NCI-H2107 (cell line): Measurements from ENCODE around the gene FANCE.

Experiments
- DNase-seq: peaks from one replicate; lab custom pipeline; 2025; lab: John Stamatoyannopoulos, UW

The FANCE gene

DNA sequence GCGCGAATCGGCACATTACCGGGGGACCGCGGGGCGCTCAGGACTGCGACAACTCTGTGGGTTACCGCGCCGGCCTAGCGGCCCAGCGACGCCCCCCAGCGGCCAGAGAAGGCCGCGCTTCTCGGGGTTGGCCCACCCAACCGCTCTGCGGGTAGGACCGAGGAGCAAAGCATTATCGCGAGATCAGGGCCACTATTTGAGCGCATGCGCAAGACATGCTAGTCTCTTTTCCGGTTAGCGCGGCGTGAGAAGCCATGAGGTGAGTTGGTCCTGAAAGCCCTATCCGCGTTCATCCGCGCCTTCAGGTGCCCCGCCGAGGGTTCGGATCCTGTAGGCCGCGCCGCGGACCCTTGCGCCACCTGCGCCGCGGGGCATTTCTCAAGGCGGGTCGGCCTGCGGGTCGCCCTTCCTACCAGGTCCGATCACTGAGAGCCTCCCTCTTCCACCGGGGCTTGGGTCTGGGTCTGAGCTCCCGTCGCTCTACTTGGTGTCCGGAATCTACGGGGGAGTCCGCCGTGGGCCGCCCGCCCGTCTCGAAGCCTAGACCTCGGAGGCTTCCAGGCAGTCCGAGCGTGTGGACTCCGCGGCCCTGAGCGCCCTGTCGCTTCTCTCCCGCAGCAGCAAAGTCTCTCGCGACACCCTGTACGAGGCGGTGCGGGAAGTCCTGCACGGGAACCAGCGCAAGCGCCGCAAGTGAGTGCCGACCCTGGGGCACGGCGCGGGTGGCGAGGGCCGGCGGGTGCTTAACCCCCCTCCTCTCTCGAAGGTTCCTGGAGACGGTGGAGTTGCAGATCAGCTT, 16.2 kb downstream of the FANCE start, which contains the start of gene RPL10A:
Gene RPL10A (plus strand): TSS at position 221 of the 799 bp plus-strand sequence. CDS start 34 bp downstream, at position 255.
- DNase-seq, result peak; percentile 76

DNA sequence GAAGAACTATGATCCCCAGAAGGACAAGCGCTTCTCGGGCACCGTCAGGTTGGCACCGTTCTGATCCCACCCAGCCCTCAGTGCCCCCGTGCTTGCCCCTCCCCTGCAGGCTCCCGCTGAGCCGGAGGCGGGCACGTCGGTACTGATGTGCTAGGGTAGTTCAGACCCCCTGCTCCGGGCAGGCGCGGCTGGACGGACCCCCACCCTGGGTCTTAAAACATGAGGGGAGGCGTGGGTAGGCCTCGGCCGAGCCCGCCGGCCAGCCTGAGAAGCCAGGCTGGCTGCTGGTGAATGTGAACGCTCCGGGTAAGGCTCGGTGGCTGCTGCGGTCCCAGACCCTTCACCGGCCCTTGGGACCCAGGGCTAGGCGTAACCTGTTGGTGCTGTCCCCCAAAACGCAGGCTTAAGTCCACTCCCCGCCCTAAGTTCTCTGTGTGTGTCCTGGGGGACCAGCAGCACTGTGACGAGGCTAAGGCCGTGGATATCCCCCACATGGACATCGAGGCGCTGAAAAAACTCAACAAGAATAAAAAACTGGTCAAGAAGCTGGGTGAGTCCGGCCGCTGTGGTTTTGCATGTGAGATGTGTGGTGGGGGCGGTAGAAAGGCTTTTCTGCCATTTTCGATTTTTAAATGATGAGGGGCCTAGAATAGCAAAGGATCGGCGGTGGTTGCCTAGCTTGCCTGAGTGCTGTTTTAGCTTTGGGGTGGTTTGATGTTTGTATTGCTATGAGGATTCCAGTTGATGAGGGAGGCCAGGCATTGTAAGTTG, 17.0 kb downstream of the FANCE start:
- DNase-seq, result no peak

DNA sequence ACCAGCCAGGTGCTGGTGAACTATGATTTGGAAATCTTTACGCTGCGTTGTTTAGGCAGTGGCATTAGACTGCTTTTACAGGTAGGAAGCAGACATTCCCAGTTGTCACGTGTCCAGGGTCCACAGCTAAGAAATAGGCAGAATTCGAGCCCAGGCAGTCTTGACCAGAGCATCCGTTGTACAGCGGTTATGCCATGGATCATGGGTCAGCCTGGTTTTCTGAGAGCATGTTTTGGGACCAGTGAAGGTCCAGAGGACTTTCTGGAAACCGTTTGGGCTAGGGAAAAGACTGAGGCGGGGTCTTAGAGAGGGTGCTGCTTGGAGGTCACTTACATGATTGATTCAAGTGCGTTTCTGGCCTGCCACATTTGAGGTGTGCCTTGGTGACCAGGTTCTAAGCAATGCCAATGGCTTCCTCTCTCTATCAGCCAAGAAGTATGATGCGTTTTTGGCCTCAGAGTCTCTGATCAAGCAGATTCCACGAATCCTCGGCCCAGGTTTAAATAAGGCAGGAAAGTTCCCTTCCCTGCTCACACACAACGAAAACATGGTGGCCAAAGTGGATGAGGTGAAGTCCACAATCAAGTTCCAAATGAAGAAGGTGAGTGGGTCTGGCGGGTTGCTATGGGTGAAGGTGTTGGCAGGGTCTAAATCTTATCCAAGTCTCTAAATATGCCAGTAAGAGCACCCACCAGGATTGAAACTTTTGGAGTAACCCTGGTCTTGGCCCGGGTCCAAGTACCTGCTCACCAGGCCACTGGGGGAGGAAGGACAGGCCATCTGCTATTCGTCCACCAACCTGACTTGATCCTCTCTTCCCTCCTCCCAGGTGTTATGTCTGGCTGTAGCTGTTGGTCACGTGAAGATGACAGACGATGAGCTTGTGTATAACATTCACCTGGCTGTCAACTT, 17.9 kb downstream of the FANCE start:
- DNase-seq, result no peak

DNA sequence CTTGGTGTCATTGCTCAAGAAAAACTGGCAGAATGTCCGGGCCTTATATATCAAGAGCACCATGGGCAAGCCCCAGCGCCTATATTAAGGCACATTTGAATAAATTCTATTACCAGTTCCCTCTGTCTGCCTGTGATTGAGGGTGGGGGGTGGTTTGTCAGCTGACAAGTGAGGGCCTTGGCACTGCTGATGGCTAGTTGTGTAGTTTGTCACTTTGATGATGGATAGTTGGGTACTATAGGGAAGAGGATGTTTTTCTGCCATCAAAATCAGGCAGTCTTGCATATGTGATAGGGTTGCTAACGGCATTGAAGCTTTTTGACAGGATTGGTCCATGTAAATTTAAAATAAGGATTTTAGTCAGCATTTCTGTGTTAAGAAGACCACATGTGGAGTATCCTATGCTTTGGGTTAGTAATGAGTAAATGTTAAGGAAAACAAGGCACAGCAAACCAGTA, 18.6 kb downstream of the FANCE start:
- no peak for DNase-seq

DNA sequence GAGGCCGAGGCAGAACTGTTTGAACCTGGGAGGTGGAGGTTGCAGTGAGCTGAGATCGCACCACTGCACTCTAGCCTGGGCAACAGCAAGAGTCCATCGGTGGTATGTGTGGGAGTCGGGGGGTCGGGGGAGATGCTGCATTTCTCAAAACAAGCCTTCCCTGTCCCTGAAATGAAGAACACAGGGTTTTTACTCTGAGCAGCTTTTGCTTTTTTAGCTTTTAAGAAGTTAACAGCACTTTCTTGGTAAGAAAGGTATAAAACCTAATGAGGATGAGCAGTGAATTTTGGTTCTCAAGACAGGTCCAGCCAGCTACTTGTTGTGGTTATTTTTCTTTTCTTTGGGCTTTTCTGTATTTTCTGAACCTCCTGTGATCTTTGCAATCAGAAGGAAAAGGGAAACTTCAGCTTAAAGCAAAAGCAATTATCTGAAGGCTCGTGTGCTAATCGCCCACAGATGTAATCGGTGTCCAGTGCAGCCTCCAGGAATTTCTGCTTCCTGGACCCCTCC, 19.8 kb downstream of the FANCE start:
- DNase-seq, result no peak

DNA sequence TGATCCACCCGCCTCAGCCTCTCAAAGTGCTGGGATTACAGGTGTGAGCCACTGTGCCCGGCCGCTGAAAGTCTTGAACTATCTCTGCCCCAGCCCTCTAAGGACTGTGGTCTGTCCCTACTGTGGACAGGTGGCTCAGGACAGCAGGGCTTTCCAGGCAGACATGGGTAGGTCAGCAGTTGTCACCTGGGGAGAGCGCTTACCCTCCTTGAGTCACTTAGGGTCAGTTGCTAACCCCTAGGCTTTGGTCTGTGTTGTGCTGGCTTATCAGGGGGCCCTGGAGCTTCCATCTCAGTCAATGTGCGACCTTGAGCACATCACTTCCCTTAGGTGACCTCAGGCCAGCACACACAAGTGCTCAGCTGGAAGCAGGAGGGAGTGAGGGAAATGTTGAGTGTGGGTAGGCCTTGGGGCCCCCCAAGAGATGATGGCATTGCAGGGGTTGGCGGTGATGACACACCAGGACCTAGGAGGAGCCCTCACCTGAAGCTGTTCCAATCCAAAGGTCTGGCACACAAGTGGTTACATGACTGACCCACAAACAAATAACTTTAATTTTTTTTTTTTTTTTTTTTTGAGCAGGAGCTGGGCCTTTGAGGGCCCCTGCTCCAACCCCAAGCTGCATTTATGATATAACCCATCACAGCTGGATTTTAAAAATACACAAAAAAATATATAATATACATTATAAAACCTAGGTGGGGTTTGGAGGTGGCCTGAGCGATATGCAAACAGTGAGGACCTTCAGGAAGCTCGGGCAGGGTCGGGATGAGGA, 21.1 kb downstream of the FANCE start:
- DNase-seq, result no peak

DNA sequence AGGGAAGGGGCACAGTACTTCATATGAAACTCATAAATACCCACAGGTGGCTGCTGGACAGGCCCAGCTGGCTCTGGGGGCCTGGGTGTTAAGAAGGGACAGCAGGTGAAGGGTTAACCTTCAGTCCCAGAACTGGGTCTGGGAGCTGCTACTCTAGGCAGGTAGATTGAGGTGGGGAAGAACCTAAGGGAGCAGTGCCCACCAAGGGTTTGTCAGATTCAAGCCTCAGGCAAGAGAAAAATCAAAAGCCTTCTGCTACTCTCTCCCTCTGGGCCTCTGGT, 21.7 kb downstream of the FANCE start:
- DNase-seq, result no peak

DNA sequence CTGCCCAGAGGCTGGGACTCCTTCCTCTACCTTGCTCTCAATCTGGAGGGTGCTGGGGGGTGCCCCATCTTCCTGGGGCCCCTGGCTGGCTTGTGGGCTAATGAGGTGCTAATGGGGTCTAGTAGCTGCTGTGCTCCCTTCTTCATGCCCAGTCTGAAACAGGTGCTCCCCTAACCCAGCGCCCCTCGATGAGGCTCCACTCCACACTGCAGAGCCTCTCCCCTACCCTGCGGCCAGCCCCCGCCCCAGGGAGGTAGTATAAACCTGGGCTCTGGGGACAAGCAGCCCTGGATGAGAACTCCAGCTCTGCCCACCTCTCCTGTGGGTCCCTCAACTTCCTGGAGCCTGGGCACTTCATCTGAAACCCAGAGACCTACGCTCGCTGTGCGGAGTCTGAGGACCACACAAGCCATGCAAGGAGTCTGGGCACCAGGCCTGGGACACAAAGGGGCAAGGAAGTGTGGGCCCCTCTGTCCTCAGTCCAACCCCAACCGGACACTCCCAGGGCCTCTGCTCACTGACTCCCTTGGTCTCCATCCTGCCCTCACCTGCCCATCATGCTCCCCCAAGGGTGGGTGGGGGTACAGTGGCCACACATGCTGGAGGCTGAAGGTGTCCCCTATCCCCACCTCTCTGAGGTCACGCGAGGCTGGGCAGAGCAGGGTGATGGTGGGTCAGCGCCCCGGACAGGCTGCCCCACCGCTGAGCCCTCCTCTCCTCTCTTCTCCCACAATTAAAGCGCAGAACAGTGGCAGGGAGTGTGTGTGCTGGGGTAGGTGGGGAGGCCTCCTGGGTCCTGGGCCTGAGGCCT, 22.2 kb downstream of the FANCE start:
- no peak for DNase-seq

DNA sequence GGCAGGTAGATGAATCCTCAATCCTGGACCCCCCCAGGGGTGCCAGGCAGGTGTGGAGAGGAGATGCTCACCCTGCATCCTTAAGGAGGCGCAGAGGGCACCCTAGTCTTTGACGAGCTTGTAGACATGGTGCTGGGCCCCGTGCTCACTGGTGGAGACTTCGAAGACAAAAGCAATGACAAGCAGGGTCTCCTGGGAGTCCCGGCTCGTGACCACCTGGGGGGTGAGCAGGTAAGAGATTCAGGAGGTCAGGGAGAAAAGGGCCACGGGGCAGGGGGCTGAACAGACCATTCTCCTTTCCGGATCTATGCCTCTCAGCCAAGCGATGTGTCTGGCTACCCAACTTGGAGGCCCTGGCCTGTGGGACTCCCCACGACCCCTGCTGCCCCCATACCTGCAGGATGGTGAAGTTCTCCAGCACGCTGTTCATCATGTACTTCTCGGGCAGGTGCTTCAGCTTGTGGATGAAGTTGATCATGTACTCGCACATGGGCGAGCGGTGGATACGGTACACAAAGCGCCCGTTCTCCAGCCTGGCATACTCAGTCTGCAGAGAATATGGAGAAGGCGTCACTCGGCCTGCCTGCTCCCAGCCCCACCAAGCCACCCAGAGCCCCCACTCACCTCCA, 22.9 kb downstream of the FANCE start:
- DNase-seq, result no peak

DNA sequence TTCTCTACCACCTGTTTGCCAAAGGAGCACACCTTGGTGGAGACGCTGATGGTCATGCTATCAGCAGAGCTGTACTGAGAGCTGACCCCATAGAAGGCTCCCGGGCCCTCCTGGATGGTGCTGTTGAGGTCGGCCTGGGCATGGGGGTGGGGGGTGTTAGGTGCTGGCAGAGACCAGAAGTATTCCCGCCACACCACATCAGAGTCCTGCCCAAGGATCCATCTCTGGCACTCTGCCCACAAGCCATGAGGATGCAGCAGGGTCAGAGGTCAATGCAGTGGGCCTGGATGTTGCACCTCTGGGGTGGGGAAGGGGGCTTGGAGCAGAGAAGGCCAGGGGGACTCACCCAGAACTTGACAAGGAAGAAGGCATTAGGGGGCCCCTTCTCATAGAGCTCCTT, 23.4 kb downstream of the FANCE start:
- DNase-seq, result no peak

DNA sequence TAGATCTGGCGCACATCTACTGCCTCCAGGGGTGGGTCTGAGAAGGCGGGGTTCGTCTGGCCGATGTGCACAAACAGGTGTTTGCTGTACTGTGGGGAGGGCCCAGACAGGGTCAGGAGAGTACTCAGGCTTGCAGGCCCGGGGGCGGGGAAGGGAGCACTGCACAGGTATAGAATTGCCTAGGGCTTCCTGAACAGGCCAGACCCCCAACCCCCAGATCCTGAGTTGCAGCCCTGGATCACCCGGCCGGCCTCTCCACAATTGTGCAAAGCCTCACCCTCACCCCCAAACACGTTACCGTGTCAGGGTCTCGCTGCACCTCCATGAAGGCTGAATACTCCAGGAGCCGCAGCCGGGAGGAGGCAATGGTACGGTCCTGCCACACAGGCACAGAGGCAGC, 23.9 kb downstream of the FANCE start:
- DNase-seq, result no peak

DNA sequence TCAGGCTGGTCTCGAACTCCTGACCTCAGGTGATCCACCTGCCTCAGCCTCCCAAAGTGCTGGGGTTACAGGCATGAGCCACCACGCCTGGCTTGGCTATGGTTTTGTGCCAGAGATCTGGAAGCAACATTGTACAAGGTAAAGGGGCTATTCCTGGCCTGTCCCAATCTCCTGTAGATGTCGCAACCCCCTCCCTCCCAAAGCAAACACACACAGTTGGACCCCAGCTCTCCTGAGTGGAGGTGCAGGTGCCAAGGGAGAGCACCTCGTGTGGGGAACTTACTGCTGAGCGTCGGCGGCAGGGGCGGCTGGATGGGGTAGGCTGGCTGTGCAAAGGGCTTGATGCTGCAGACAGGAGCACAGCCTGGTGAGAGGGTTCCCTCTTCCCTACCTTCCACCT, 24.9 kb downstream of the FANCE start:
- DNase-seq, result no peak

DNA sequence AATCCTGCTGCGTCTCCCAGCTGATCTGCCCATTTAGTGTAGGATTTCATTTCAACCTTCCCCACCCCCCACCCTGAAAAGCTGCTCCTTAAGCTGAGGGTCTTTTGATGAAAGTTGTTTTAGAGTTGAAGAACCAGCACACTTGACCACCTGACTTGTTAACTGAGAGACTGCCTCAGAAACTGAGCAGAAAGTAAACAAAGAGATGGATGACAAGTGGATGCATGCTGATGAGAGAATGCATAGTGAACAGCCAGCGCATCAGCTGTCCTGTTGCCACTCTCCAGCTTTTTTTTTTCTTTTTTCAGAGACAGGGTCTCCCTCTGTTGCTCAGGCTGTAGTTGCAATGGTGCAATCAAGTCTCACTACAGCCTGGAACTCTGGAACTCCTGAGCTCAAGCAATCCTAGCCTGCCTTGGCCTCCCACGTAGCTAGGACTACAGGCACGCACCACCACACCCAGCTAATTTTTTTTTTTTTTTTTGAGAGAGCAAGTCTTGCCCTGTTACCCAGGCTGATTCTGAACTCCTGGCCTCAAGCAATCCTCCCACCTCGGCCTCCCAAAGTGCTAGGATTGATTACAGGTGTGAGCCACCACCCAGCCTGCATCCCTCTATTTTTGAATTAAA, 25.5 kb downstream of the FANCE start:
- DNase-seq, result no peak

DNA sequence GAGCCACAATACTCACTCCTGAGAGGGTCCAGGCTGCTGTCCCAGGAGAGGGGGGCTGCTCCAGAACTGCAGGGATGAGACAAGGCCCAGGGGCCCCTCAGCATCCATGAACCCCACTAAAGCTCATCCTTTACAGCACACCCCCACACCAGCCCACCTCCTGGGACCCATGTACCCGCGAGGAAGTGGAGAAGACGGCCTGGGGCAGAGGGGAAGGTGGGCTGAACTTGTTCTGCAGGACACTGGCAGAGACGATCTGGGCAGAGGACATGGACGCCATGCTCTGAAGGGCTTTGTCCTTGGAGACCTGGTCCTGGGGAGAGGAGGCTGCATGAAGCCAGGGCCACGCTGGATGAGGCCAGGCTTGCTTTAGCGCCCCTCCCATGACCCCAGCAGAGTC, 26.1 kb downstream of the FANCE start:
- no peak for DNase-seq

DNA sequence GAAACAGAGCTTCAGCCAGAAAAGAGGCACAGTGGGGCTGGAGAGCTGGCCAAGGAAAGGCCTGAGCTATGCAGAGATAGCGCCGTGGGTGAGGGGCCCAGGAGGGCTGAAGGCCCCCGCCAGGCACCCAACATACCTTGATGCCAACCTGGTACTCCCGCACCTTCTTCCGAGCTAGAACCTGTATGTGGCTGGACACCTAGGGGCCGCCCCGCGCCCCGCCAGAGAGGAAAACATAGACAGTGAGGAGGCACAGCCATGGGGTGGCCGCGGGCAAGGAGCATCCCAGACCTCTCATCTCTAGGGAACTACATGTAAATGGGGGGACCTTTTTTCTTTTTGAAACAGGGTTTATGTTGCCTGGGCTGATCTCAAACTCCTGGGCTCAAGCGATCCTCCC, 28.0 kb downstream of the FANCE start:
- no peak for DNase-seq

DNA sequence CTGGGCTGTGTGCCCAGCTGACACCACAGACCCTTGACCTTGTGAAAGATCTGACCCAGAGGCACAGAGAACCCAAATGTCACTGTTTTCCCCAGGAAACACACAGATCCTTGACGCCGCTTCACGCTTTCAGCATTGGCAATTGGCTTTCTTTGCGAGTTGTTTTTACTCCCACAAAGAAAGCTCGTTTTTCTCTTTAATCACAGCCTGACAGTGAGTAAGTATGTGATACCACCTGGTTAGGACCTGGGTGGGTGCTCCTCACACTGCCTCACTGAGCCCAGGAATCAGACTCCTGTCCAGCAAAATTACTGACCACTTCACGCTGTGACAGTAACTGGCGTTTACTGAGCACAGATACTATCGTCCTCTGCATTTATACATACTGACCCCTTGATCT, 29.1 kb downstream of the FANCE start:
- DNase-seq, result no peak

DNA sequence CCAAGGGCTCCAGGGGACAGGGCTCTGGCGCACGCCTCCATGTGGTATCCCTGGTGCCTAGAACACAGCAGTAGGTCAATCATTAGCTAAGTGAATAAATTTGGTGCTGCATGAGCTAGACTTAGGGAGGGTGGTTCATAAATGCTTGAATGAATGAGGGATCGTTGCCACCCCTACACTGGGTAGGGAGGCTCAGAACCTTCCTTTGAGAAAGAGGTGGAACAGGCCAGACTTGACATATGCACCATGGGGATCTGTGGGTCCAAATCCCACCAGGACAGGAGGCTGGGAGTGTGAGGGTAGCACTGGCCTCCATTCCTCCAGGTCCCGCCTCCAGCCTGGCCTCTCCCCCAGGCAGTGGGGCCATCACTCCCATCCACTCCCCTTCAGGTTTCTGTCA, 30.9 kb downstream of the FANCE start:
- no peak for DNase-seq

DNA sequence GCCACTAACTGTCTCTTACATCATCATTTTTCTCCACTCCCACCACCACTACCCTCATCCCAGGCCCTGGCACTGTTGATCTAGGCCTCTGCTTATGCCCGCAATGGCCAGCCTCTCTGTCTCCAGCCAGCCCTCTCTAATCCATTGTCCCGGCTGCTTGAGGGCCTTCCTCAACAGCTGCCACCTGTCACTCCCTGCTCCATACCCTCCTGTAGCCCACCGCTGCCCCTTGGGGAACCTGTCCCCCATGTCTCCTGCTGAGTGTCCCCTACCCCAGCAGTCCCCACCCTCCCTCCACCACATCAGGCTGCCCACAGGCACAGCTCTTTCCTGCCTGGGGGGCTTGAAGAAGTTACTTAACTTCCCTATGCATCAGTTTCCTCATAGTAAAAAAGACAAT, 31.4 kb downstream of the FANCE start:
- DNase-seq, result no peak

DNA sequence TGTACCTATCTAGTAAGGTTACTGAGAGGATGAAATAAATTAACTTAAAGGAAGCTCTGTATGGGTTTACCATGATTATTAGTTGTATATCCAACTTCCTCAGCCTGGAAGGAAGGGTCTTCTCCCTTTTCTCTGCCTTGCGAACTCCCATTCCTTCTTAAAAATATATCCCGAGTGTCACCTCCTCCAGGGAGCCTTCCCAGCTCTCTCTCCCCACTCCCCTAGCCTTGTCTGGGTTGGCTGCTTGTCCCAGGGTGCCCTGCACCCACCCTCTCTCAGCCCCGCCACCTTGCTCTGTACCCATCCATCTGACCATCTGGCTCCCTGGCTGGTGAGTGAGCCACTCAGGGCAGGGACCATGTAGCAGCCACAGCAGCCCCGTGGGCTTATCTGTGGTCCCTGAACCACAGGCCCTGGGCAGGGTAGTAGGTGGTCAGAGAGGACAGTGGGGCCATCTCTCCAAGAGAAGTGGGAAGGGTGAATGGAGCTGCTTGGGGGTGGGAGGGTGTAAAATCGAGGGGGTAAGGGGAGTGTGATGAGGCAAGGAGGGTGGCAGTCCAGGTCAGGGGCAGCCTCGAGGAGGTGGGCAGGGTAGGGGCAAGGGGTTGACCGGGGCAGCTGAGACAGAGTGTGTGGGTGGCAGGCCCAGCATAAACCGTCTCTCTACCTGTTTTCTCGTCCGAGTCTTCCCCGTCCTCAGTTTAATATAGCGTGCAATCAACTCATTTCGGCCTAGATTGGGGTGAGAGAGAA, 31.9 kb downstream of the FANCE start:
- no peak for DNase-seq
